Cardiac muscle cell (in vitro differentiated cells and primary cell): ENCODE results near the gene PRDM5. TPM values are rescaled to one million over a fixed set of nuclear protein-coding genes. Genes with fewer than 3 reads are reported as not detected.
"Not testable (repeated sequence)": the region's sequence is repeated elsewhere in the genome, so short reads cannot be mapped to it uniquely, and the experiment has no call there.

ENCODE experiments used
- DNase-seq, 2 donors: peaks; one replicate each; pipeline versions ENCODE4 v3.0.0 to v3.0.0-alpha.2; 2010 to 2017; ENCODE audit warnings: low read depth in 1 of 2, low spot score in 1 of 2
- H3K27ac ChIP-seq: fragments of 200-600 bp; sonication (generic); 2 replicates; pipeline ENCODE4 v1.5.1; 2016
- H3K27me3 ChIP-seq: fragments of 200-600 bp; sonication (generic); 2 replicates; pipeline ENCODE4 v1.6.0; 2016; ENCODE audit warnings: control low read depth
- H3K36me3 ChIP-seq: fragments of 200-600 bp; sonication (generic); 2 replicates; pipeline ENCODE4 v1.5.1; 2016; ENCODE audit warnings: control low read depth
- H3K4me1 ChIP-seq: fragments of 200-600 bp; sonication (generic); 2 replicates; pipeline ENCODE4 v1.8.1; 2017; ENCODE audit warnings: low read depth, mild to moderate bottlenecking, mixed run types
- H3K4me3 ChIP-seq: fragments of 200-600 bp; sonication (generic); 2 replicates; pipeline ENCODE4 v1.5.1; 2016; ENCODE audit warnings: mild to moderate bottlenecking
- H3K9me3 ChIP-seq: fragments of 200-600 bp; sonication (generic); 2 replicates; pipeline ENCODE4 v1.5.1; 2017; ENCODE audit warnings: low read depth, mild to moderate bottlenecking, control low read depth
- CTCF ChIP-seq: IDR thresholded peaks from 2 replicates; pipeline ENCODE4 v1.5.1; 2012; ENCODE audit warnings: low read depth, mild to moderate bottlenecking, low read length
- polyA plus RNA-seq: library from polyadenylated mRNA; unstranded; fragments of >200 nt; fragmentation: Nextera tagmentation; extraction: Ambion mirVana; gene quantifications from 2 replicates; pipeline ENCODE4 v1.2.1, GENCODE V29; 2016
- total RNA-seq: library from RNA; depleted of rRNA; stranded (reverse); fragments of >200 nt; gene quantifications from 2 replicates; pipeline ENCODE4 v1.2.3, GENCODE V29; 2016

The PRDM5 gene
- total and polyA plus RNA-seq, 2 experiments from 2014 or later, result 8.7 to 19.3 TPM

GRCh38 chr4:120653804-120654573, 268.5 kb downstream of the PRDM5 start:
- no peak for DNase-seq
- no peaks in the 10 kb centered on the region for H3K4me1 ChIP-seq
- no peaks in the 10 kb centered on the region for H3K36me3 ChIP-seq
- no peak overlapping the region for H3K4me3 ChIP-seq
- no peak for TF ChIP-seq CTCF
- no peaks in the 10 kb centered on the region for H3K9me3 ChIP-seq
- no peaks in the 10 kb centered on the region for H3K27me3 ChIP-seq
- H3K27ac ChIP-seq, result no peak overlapping the region

- H3K36me3 ChIP-seq, H3K27ac ChIP-seq, DNase-seq, H3K4me1 ChIP-seq, H3K27me3 ChIP-seq, H3K9me3 ChIP-seq, H3K4me3 ChIP-seq: not testable (repeated sequence)
These were observed 274.2 kb downstream of the PRDM5 start for GRCh38 chr4:120648336-120648735.

Other genes with a start within 250 kb of the PRDM5 start
- 4.8 and 9.3 TPM in 2 replicates for gene NDNF, start 149.8 kb upstream of the PRDM5 start, total RNA-seq
- gene NDNF, start 149.8 kb upstream of the PRDM5 start, polyA plus RNA-seq, result 2.6 and 9.3 TPM in 2 replicates
- not detected in 2 replicates for gene TNIP3, start 241.6 kb upstream of the PRDM5 start, total RNA-seq
- not detected in 2 replicates for gene TNIP3, start 241.6 kb upstream of the PRDM5 start, polyA plus RNA-seq